ENCODE data around the gene TMEM129. TPM values are rescaled to one million over a fixed set of nuclear protein-coding genes. Genes with fewer than 3 reads are reported as not detected.

TMEM129 gene
- total RNA-seq, 2 donors from 2014 or later = 73.7 to 81.7 TPM

- Histone ChIP-seq H3K4me1 (replicated peaks) (no peaks in the 10 kb centered on the region), H3K27ac (no peak overlapping the region), H3K27me3 (replicated peaks; ENCODE audit: insufficient read depth) (no peaks in the 10 kb centered on the region), H3K4me3 (no peak overlapping the region), H3K9me3 (no peaks in the 10 kb centered on the region), H3K36me3 (no peaks in the 10 kb centered on the region)
- DNase-seq (ENCODE audit: low spot score) = no peak
- intact Hi-C loops (cut with DNase I) = loop anchor here (5.0 kb wide), 1 partner anchor 46 kb away; no protein-coding TSS in a partner anchor
- WGBS = 65% methylated on average over 12 of the region's 32 CpGs
- TF ChIP-seq POLR2AphosphoS5 (IDR thresholded peaks at IDR 0.05) (no peak), POLR2A (IDR thresholded peaks at IDR 0.05) (no peak), CTCF (IDR thresholded peaks at IDR 0.05) (no peak)
Measured at GRCh38 chr4:1761130-1761689, 40.1 kb upstream of the TMEM129 start.

- TF ChIP-seq POLR2AphosphoS5 (IDR thresholded peaks at IDR 0.05) = no peak
- TF ChIP-seq POLR2A (IDR thresholded peaks at IDR 0.05) = no peak
- no peak for TF ChIP-seq CTCF (IDR thresholded peaks at IDR 0.05)
- WGBS = 67% methylated on average over 20 of the region's 25 CpGs
- Histone ChIP-seq H3K36me3 (no peaks in the 10 kb centered on the region), H3K27ac (no peak overlapping the region), H3K4me3 (no peak overlapping the region), H3K9me3 (no peaks in the 10 kb centered on the region), H3K4me1 (replicated peaks) (no peaks in the 10 kb centered on the region), H3K27me3 (replicated peaks; ENCODE audit: insufficient read depth) (no peaks in the 10 kb centered on the region)
- DNase-seq (ENCODE audit: low spot score) = no peak
- intact Hi-C loops (cut with DNase I) = loop anchor here (5.0 kb wide), 1 partner anchor 47 kb away; no protein-coding TSS in a partner anchor
Measured at GRCh38 chr4:1760521-1761071, 39.5 kb upstream of the TMEM129 start.

GRCh38 chr4:1759818-1760223 lies 38.7 kb upstream of the TMEM129 start:
- Histone ChIP-seq H3K4me1 (replicated peaks) (no peaks in the 10 kb centered on the region), H3K36me3 (no peaks in the 10 kb centered on the region), H3K27me3 (replicated peaks; ENCODE audit: insufficient read depth) (no peaks in the 10 kb centered on the region), H3K9me3 (no peaks in the 10 kb centered on the region), H3K4me3 (no peak overlapping the region), H3K27ac (no peak overlapping the region)
- intact Hi-C loops (cut with DNase I) = loop anchor here (5.0 kb wide), 1 partner anchor 47 kb away; no protein-coding TSS in a partner anchor
- 74% methylated on average over 8 of the region's 13 CpGs for WGBS
- DNase-seq (ENCODE audit: low spot score) = no peak
- no peak for TF ChIP-seq POLR2AphosphoS5 (IDR thresholded peaks at IDR 0.05)
- no peak for TF ChIP-seq POLR2A (IDR thresholded peaks at IDR 0.05)

GRCh38 chr4:1759170-1759817 lies 38.2 kb upstream of the TMEM129 start:
- DNase-seq (ENCODE audit: low spot score) = no peak
- no peaks in the 10 kb centered on the region for H3K9me3 ChIP-seq
- TF ChIP-seq CTCF (IDR thresholded peaks at IDR 0.05) (no peak), POLR2AphosphoS5 (IDR thresholded peaks at IDR 0.05) (no peak), POLR2A (IDR thresholded peaks at IDR 0.05) (no peak)
- WGBS = 86% methylated on average over 19 of the region's 19 CpGs
- no peak overlapping the region for H3K4me3 ChIP-seq
- no peak overlapping the region for H3K27ac ChIP-seq
- H3K27me3 ChIP-seq (replicated peaks; ENCODE audit: insufficient read depth) = no peaks in the 10 kb centered on the region
- no peaks in the 10 kb centered on the region for H3K36me3 ChIP-seq
- no peaks in the 10 kb centered on the region for H3K4me1 ChIP-seq (replicated peaks)
- intact Hi-C loops (cut with DNase I) = no loop called here

GRCh38 chr4:1758306-1759121 lies 37.4 kb upstream of the TMEM129 start:
- no peaks in the 10 kb centered on the region for H3K27me3 ChIP-seq (replicated peaks; ENCODE audit: insufficient read depth)
- TF ChIP-seq POLR2AphosphoS5 (IDR thresholded peaks at IDR 0.05) = no peak
- no peak for TF ChIP-seq CTCF (IDR thresholded peaks at IDR 0.05)
- TF ChIP-seq POLR2A (IDR thresholded peaks at IDR 0.05) = no peak
- H3K4me3 ChIP-seq = no peak overlapping the region
- no peaks in the 10 kb centered on the region for H3K9me3 ChIP-seq
- no peak for DNase-seq (ENCODE audit: low spot score)
- H3K36me3 ChIP-seq = no peaks in the 10 kb centered on the region
- no peaks in the 10 kb centered on the region for H3K4me1 ChIP-seq (replicated peaks)
- 69% methylated on average over 20 of the region's 27 CpGs for WGBS
- intact Hi-C loops (cut with DNase I) = no loop called here
- H3K27ac ChIP-seq = no peak overlapping the region
